HepG2 (cell line): ENCODE measurements around the gene LENEP. TPM values are rescaled to one million over a fixed set of nuclear protein-coding genes. Genes with fewer than 3 reads are reported as not detected.
A peak's percentile ranks its signal among the peaks of the same experiment; 100 is the strongest.

Experiments used
- CBFB ChIP-seq: sonication (generic); formaldehyde crosslinking; IDR thresholded peaks from 2 replicates; pipeline ENCODE4 v1.4.0; 2020; ENCODE audit warnings: missing genetic modification reagents
- EHMT2 ChIP-seq: fragments of 200-600 bp; sonication (generic); IDR thresholded peaks from 2 replicates; pipeline ENCODE4 v1.7.0; 2017; ENCODE audit warnings: antibody characterized with exemption, low read depth, low read length, borderline replicate concordance
- ETV6 ChIP-seq: sonication (generic); formaldehyde crosslinking; conservative IDR thresholded peaks from 2 replicates; pipeline ENCODE4 v1.4.0; 2020; ENCODE audit warnings: missing genetic modification reagents
- GTF2F1 ChIP-seq: fragments of 150-350 bp; IDR thresholded peaks from 2 replicates; pipeline ENCODE4 v1.6.1; 2014; ENCODE audit warnings: low read length
- HIVEP1 ChIP-seq: sonication (generic); formaldehyde crosslinking; IDR thresholded peaks from 2 replicates; pipeline ENCODE4 v1.4.0; 2020; ENCODE audit warnings: mild to moderate bottlenecking, missing genetic modification reagents
- HMG20A ChIP-seq: IDR thresholded peaks from 2 replicates; pipeline ENCODE4 v1.6.1; 2016; ENCODE audit warnings: borderline replicate concordance
- HOXA9 ChIP-seq: sonication (generic); formaldehyde crosslinking; IDR thresholded peaks from 2 replicates; pipeline ENCODE4 v1.8.1; 2022; ENCODE audit warnings: missing genetic modification reagents, mild to moderate bottlenecking, moderate library complexity, borderline replicate concordance
- JDP2 ChIP-seq: sonication (generic); formaldehyde crosslinking; IDR thresholded peaks from 2 replicates; pipeline ENCODE4 v1.8.1; 2022; ENCODE audit warnings: missing genetic modification reagents, borderline replicate concordance
- JUND ChIP-seq: sonication (generic); formaldehyde crosslinking; IDR thresholded peaks from 2 replicates; pipeline ENCODE4 v1.8.0; 2022; ENCODE audit warnings: mild to moderate bottlenecking, missing genetic modification reagents
- TAF15 ChIP-seq: fragments of 200-400 bp; formaldehyde crosslinking; IDR thresholded peaks from one replicate; pipeline ENCODE4 v1.6.1; 2018; ENCODE audit warnings: mild to moderate bottlenecking, low read depth, low read length; ENCODE audit not compliant: poor library complexity, severe bottlenecking
- TARDBP ChIP-seq: sonication (generic); formaldehyde crosslinking; IDR thresholded peaks from 2 replicates; pipeline ENCODE4 v1.8.0; 2022; ENCODE audit warnings: mild to moderate bottlenecking, missing genetic modification reagents
- ZNF143 ChIP-seq: sonication (generic); formaldehyde crosslinking; IDR thresholded peaks from 2 replicates; pipeline ENCODE4 v1.4.0; 2020; ENCODE audit warnings: missing genetic modification reagents
- ZNF282 ChIP-seq: fragments of 450-650 bp; IDR thresholded peaks from 2 replicates; pipeline ENCODE4 v1.6.1; 2018; ENCODE audit not compliant: partially characterized antibody
- ZNF460 ChIP-seq: sonication (generic); formaldehyde crosslinking; IDR thresholded peaks from 2 replicates; pipeline ENCODE4 v1.5.1; 2020; ENCODE audit warnings: missing genetic modification reagents, mild to moderate bottlenecking, borderline replicate concordance
- ZNF484 ChIP-seq: sonication (generic); formaldehyde crosslinking; IDR thresholded peaks from 2 replicates; pipeline ENCODE4 v1.5.1; 2020; ENCODE audit warnings: mild to moderate bottlenecking, low read depth, missing genetic modification reagents, borderline replicate concordance
- ZNF510 ChIP-seq: sonication (generic); formaldehyde crosslinking; IDR thresholded peaks from 2 replicates; pipeline ENCODE4 v1.4.0; 2020; ENCODE audit warnings: low read depth, mild to moderate bottlenecking, missing genetic modification reagents
- ZNF672 ChIP-seq: sonication (generic); formaldehyde crosslinking; IDR thresholded peaks from 2 replicates; pipeline ENCODE4 v1.8.1; 2022; ENCODE audit warnings: missing genetic modification reagents
- ZSCAN30 ChIP-seq: sonication (generic); formaldehyde crosslinking; IDR thresholded peaks from 2 replicates; pipeline ENCODE4 v1.5.0; 2020; ENCODE audit warnings: mild to moderate bottlenecking, missing genetic modification reagents
- polyA plus RNA-seq, 8 experiments: library from polyadenylated mRNA; depleted of rRNA in 3 of 8; stranded (reverse) in 7 of 8; unstranded in 1 of 8; fragments of >200 nt; fragmentation: Illumina TruSeq in 4 of 8; extraction: Trizol in 4 of 8; gene quantifications; 2 replicates each; pipeline versions ENCODE4 v1.2.1 to v1.2.3, GENCODE V29; 2011 to 2016; ENCODE audit warnings: low read depth in 4 of 8, missing spikeins in 1 of 8, mixed read lengths in 1 of 8; ENCODE audit not compliant: insufficient read depth in 1 of 8
- total RNA-seq, 5 experiments: library from RNA; depleted of rRNA; stranded (reverse); fragments of >200 nt; fragmentation: Illumina TruSeq; extraction: Trizol; gene quantifications; 2 replicates each; pipeline ENCODE4 v1.2.3, GENCODE V29; 2016; ENCODE audit warnings: low read depth in 1 of 5
- TF ChIP-seq, protein P1 (sequence below): sonication (generic); formaldehyde crosslinking; IDR thresholded peaks from 2 replicates; pipeline ENCODE4 v1.5.0; 2020; ENCODE audit warnings: mild to moderate bottlenecking, missing genetic modification reagents, borderline replicate concordance
- TF ChIP-seq, protein P2 (sequence below): sonication (generic); formaldehyde crosslinking; IDR thresholded peaks from 2 replicates; pipeline ENCODE4 v1.5.1; 2020; ENCODE audit warnings: mild to moderate bottlenecking, missing genetic modification reagents, moderate library complexity
- TF ChIP-seq, protein P3 (sequence below): IDR thresholded peaks from 2 replicates; pipeline ENCODE4 v1.6.1; 2016; ENCODE audit warnings: low read depth

LENEP gene
- total and polyA plus RNA-seq, 2 of the 13 experiments (the other 11 are each of a cell fraction or from before 2014, with no cell fraction given), result 0.29 TPM; not detected in 1

DNA sequence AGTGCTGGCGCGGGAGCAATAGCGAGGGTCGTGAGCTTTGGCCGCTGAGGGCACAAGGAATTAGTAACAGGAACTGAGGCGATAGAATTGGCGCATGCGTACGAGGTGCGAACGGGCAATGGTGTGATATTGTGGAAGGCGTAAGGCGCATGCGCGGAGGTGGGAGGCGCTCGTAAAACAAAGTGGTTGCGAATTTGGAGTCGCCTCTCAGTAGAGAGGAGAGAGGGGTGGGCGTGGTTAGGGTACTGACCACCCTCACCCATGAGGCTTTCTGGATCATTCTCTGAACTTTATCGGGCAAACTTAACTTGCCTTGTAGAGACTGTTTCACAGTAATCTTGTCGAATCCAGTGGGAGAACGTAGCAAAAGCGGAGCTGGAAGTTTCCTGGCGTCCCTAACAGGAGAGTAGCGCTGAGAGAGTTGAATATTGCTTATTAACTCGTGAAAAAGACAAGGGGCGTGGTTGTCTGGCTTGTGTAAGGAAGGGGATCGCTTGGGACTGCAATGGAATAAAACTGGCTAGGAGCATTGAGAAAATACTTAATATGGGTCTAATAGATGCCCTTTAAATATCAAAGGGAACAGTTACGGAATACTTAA, 18.5 kb upstream of the LENEP start (continued):
- TF ChIP-seq, protein P1, sequence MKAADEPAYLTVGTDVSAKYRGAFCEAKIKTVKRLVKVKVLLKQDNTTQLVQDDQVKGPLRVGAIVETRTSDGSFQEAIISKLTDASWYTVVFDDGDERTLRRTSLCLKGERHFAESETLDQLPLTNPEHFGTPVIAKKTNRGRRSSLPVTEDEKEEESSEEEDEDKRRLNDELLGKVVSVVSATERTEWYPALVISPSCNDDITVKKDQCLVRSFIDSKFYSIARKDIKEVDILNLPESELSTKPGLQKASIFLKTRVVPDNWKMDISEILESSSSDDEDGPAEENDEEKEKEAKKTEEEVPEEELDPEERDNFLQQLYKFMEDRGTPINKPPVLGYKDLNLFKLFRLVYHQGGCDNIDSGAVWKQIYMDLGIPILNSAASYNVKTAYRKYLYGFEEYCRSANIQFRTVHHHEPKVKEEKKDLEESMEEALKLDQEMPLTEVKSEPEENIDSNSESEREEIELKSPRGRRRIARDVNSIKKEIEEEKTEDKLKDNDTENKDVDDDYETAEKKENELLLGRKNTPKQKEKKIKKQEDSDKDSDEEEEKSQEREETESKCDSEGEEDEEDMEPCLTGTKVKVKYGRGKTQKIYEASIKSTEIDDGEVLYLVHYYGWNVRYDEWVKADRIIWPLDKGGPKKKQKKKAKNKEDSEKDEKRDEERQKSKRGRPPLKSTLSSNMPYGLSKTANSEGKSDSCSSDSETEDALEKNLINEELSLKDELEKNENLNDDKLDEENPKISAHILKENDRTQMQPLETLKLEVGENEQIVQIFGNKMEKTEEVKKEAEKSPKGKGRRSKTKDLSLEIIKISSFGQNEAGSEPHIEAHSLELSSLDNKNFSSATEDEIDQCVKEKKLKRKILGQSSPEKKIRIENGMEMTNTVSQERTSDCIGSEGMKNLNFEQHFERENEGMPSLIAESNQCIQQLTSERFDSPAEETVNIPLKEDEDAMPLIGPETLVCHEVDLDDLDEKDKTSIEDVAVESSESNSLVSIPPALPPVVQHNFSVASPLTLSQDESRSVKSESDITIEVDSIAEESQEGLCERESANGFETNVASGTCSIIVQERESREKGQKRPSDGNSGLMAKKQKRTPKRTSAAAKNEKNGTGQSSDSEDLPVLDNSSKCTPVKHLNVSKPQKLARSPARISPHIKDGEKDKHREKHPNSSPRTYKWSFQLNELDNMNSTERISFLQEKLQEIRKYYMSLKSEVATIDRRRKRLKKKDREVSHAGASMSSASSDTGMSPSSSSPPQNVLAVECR (CRISPR knock-in tag), result no peak; the same call in 1 of the 2 replicates
- no peak for TF ChIP-seq ZNF672 (CRISPR knock-in tag)
- TF ChIP-seq, protein P2, sequence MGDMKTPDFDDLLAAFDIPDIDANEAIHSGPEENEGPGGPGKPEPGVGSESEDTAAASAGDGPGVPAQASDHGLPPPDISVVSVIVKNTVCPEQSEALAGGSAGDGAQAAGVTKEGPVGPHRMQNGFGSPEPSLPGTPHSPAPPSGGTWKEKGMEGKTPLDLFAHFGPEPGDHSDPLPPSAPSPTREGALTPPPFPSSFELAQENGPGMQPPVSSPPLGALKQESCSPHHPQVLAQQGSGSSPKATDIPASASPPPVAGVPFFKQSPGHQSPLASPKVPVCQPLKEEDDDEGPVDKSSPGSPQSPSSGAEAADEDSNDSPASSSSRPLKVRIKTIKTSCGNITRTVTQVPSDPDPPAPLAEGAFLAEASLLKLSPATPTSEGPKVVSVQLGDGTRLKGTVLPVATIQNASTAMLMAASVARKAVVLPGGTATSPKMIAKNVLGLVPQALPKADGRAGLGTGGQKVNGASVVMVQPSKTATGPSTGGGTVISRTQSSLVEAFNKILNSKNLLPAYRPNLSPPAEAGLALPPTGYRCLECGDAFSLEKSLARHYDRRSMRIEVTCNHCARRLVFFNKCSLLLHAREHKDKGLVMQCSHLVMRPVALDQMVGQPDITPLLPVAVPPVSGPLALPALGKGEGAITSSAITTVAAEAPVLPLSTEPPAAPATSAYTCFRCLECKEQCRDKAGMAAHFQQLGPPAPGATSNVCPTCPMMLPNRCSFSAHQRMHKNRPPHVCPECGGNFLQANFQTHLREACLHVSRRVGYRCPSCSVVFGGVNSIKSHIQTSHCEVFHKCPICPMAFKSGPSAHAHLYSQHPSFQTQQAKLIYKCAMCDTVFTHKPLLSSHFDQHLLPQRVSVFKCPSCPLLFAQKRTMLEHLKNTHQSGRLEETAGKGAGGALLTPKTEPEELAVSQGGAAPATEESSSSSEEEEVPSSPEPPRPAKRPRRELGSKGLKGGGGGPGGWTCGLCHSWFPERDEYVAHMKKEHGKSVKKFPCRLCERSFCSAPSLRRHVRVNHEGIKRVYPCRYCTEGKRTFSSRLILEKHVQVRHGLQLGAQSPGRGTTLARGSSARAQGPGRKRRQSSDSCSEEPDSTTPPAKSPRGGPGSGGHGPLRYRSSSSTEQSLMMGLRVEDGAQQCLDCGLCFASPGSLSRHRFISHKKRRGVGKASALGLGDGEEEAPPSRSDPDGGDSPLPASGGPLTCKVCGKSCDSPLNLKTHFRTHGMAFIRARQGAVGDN (CRISPR knock-in tag), result peak; percentile 73
- no peak for TF ChIP-seq ZNF282
- no peak for TF ChIP-seq CBFB (CRISPR knock-in tag)
- TF ChIP-seq GTF2F1, result no peak
- TF ChIP-seq ZNF510 (CRISPR knock-in tag), result peak; percentile 13; the same call in 1 of the 2 replicates
- TF ChIP-seq ZNF143 (CRISPR knock-in tag), result no peak
- TF ChIP-seq ZSCAN30, result no peak
- no peak for TF ChIP-seq EHMT2
- TF ChIP-seq HOXA9 (CRISPR knock-in tag), result no peak; the same call in 1 of the 2 replicates
- TF ChIP-seq HIVEP1 (CRISPR knock-in tag), result 0 out of 2 replicates have a peak, but pooled peaks have one; percentile 32
- TF ChIP-seq, protein P3, sequence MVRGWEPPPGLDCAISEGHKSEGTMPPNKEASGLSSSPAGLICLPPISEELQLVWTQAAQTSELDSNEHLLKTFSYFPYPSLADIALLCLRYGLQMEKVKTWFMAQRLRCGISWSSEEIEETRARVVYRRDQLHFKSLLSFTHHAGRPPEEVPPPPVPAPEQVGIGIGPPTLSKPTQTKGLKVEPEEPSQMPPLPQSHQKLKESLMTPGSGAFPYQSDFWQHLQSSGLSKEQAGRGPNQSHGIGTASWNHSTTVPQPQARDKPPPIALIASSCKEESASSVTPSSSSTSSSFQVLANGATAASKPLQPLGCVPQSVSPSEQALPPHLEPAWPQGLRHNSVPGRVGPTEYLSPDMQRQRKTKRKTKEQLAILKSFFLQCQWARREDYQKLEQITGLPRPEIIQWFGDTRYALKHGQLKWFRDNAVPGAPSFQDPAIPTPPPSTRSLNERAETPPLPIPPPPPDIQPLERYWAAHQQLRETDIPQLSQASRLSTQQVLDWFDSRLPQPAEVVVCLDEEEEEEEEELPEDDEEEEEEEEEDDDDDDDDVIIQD (CRISPR knock-in tag), result no peak
- no peak for TF ChIP-seq ETV6
- no peak for TF ChIP-seq ZNF484 (CRISPR knock-in tag)
- TF ChIP-seq TAF15, result no peak
- no peak for TF ChIP-seq JUND (CRISPR knock-in tag)
- TF ChIP-seq TARDBP, result no peak; the same call in 1 of the 2 replicates
- TF ChIP-seq HMG20A, result no peak
- TF ChIP-seq JDP2 (CRISPR knock-in tag), result no peak; the same call in 1 of the 2 replicates
- TF ChIP-seq ZNF460 (CRISPR knock-in tag), result no peak
